WI38 (cell line): Measurements from ENCODE around the gene ARHGAP45.

Source experiments
- H3K4me3 ChIP-seq: 2 replicates; pipeline ENCODE4 v1.5.1; 2011; ENCODE audit warnings: low read depth, mild to moderate bottlenecking, control low read depth, low read length
- TF ChIP-seq, protein P1 (sequence below): IDR thresholded peaks from 2 replicates; pipeline ENCODE4 v1.5.1; 2012; ENCODE audit warnings: low read depth, mild to moderate bottlenecking, control low read depth, low read length

The ARHGAP45 gene

DNA sequence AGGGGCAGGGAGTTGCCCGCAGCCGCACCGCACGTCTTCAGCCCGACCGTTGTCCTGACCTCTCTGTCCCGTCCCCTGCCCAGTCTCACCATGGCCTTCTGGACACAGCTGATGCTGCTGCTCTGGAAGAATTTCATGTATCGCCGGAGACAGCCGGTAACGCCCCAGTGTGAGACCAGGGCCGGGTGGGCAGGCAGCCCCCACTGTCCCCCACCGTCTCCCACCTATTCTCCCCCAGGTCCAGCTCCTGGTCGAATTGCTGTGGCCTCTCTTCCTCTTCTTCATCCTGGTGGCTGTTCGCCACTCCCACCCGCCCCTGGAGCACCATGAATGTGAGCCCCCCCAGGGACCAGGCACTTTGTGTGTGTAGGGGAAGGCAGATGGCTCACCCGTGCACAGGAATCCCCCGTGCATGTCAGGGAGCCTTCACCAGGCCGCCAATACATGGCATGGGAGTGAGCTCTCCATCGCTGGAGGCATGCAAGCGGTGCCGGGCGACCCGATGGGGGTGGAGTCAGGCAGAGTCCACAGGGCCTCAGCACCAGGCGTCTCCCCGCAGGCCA, 25.6 kb upstream of the ARHGAP45 start:
- TF ChIP-seq, protein P1, sequence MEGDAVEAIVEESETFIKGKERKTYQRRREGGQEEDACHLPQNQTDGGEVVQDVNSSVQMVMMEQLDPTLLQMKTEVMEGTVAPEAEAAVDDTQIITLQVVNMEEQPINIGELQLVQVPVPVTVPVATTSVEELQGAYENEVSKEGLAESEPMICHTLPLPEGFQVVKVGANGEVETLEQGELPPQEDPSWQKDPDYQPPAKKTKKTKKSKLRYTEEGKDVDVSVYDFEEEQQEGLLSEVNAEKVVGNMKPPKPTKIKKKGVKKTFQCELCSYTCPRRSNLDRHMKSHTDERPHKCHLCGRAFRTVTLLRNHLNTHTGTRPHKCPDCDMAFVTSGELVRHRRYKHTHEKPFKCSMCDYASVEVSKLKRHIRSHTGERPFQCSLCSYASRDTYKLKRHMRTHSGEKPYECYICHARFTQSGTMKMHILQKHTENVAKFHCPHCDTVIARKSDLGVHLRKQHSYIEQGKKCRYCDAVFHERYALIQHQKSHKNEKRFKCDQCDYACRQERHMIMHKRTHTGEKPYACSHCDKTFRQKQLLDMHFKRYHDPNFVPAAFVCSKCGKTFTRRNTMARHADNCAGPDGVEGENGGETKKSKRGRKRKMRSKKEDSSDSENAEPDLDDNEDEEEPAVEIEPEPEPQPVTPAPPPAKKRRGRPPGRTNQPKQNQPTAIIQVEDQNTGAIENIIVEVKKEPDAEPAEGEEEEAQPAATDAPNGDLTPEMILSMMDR, result no peak
- peak overlapping the region; percentile 40 for H3K4me3 ChIP-seq

- H3K4me3 ChIP-seq, result no peak overlapping the region
- TF ChIP-seq, protein P1, result no peak
These were observed 24.9 kb upstream of the ARHGAP45 start for GRCh38 chr19:1041835-1042685.

DNA sequence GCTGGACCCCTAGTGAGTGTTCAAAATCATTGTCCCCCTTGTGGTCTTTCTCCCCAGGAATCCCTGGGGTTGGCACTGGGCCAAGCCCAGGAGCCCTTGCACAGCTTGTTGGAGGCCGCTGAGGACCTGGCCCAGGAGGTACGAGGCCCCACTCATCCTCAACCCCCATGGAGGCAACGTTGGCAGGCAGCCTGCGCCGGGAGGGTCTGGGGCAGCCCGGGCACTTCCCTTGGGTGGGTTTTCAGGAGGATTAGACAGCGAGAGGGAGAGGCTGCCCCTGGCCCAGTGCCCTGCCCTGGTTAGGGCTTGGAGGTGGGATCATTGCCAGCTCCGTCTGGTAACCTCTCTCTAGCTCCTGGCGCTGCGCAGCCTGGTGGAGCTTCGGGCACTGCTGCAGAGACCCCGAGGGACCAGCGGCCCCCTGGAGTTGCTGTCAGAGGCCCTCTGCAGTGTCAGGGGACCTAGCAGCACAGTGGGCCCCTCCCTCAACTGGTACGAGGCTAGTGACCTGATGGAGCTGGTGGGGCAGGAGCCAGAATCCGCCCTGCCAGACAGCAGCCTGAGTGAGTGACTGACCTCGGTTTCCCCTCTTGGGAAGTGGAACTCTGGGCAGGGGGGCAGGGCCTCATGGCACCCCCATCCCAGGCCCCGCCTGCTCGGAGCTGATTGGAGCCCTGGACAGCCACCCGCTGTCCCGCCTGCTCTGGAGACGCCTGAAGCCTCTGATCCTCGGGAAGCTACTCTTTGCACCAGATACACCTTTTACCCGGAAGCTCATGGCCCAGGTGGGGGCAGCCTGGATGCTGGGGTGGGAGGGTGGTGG, 24.1 kb upstream of the ARHGAP45 start:
- TF ChIP-seq, protein P1, result no peak
- H3K4me3 ChIP-seq, result no peak overlapping the region

DNA sequence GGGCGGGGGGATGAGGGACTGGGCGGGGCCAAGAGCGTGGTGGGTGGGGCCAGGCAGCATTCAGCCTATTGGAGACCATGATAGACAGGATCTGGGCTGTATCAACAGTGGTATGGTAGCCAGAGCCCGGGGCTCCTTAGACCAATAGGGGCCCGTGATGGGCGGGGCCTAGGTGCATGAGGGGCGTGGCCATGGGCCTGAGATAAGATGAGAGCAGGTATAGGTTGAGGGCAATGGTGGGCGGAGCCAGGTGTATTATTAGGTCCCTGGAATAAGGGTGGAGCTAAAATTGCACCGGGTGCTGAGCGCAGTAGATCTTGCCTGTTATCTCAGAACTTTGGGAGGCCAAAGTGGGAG, 21.7 kb upstream of the ARHGAP45 start:
- TF ChIP-seq, protein P1, result no peak
- H3K4me3 ChIP-seq, result no peak overlapping the region

DNA sequence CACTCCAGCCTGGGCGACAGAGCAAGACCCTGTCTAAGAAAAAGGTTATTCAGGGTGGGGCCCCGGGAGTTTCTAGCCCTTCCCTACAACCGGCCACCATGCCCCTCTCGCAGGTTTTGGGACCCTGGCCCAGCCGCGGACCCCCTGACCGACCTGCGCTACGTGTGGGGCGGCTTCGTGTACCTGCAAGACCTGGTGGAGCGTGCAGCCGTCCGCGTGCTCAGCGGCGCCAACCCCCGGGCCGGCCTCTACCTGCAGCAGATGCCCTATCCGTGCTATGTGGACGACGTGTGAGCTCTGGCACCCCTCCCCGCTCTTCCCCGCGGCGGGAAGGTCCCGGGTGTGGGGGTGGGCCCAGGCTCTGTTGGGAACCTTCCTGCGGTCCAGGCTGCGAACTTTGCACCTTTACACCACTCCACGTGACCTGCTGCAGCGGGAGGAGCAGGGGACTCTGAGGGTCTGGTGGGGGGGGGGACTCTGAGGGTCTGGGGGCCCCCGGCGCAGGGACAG, 20.8 kb upstream of the ARHGAP45 start:
- TF ChIP-seq, protein P1, result no peak
- no peak overlapping the region for H3K4me3 ChIP-seq

DNA sequence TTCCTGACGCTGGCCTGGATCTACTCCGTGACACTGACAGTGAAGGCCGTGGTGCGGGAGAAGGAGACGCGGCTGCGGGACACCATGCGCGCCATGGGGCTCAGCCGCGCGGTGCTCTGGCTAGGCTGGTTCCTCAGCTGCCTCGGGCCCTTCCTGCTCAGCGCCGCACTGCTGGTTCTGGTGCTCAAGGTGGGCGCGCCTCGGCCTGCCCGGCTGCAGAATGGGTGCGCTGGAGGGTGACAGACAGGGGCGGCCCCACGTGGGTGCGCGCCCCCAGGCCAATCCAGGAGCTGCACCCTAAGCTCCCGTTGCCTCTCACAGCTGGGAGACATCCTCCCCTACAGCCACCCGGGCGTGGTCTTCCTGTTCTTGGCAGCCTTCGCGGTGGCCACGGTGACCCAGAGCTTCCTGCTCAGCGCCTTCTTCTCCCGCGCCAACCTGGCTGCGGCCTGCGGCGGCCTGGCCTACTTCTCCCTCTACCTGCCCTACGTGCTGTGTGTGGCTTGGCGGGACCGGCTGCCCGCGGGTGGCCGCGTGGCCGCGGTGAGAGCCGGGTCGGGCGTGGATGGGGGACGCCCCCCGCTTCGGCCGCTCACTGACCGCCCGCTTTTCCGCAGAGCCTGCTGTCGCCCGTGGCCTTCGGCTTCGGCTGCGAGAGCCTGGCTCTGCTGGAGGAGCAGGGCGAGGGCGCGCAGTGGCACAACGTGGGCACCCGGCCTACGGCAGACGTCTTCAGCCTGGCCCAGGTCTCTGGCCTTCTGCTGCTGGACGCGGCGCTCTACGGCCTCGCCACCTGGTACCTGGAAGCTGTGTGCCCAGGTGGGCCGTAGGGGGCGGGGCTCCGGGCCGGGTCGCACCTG, 19.9 kb upstream of the ARHGAP45 start:
- TF ChIP-seq, protein P1, result no peak
- H3K4me3 ChIP-seq, result no peak overlapping the region
